ENCODE results near the gene PRSS21.

PRSS21 gene

DNA sequence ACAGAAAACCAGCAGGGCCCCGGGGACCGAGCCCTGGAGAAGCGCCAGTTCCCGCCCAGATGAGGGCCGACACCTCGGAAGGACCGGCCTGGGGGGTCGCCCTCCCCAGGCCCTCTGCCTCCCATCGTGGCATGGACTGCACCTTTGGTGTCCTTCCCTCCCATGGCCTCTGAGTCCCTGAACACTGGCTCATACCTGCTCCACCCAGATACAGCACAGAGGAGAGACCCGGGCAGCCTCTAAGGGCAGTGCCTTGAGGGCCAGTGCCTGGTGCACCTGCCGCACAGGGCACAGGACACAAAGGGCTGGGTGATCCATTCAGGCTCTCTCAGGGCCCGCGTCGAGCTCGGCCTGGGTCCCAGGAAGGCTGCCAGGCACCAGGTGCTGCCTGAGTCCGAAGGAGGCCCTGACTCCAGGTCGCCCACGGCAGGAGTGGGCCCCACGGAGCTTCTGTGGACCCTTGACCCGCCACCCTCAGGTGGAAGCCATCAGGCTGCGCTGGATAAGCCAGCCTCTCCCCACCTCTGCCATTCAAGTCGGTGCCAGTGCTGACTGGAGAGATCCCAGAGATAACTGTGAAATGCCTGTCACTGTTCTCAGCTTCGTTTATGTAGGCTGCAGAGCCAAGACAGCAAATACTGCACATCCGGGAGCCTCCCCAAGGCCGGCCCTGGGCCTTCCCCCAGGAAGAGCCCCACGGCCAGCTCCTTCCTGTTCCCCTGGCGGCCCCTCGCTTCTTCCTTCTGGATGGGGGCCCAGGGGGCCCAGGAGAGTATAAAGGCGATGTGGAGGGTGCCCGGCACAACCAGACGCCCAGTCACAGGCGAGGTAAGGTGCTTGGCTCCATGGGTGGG lies 12.7 kb downstream of the PRSS21 start, which contains the start of gene ZG16B:
TSS of gene ZG16B (plus strand) at position 803 of the 854 bp plus-strand sequence. CDS start 139 bp downstream, outside the sequence.
- no peak for TF ChIP-seq Cebpa-rat (IDR thresholded peaks at IDR 0.05)
- H3K9ac ChIP-seq, result peak within 1 kb of the TSS in 10 of 11 experiments; percentile 23 to 76 (median 62); a peak in 17 of 22 replicates
- H3K27ac ChIP-seq, result peak within 1 kb of the TSS; percentile 31 to 89 (median 60); a peak in 20 of 22 replicates
- H4K20me1 ChIP-seq, result peaks cover 0 to 6% (median 0%) of the 10 kb centered on the region in 11 experiments; a peak in 1 of 22 replicates
- H3K4me1 ChIP-seq, result peaks cover 13 to 28% (median 18%) of the 10 kb centered on the region in 10 experiments
- peak within 1 kb of the TSS in 5 of 10 experiments; percentile 35 to 54 (median 49); a peak in 11 of 20 replicates for H3K4me3 ChIP-seq
- H3K36me3 ChIP-seq, result peaks cover 0 to 4% (median 0%) of the 10 kb centered on the region in 11 experiments; a peak in 1 of 22 replicates
- H3K9me3 ChIP-seq (replicated peaks in 1 of 11), result peaks cover 0 to 13% (median 0%) of the 10 kb centered on the region in 11 experiments; a peak in 5 of 22 replicates
- H3K27me3 ChIP-seq, result no peaks in the 10 kb centered on the region
- peak within 1 kb of the TSS; percentile 53 to 95 (median 77) for H3K4me2 ChIP-seq

- H3K27ac ChIP-seq, result peak overlapping the region; percentile 31 to 89 (median 60); a peak in 20 of 22 replicates
- no peak for TF ChIP-seq Cebpa-rat (IDR thresholded peaks at IDR 0.05)
- H3K9ac ChIP-seq, result peak overlapping the region in 10 of 11 experiments; percentile 23 to 76 (median 62); a peak in 16 of 22 replicates
- peaks cover 0 to 6% (median 0%) of the 10 kb centered on the region in 11 experiments; a peak in 1 of 22 replicates for H4K20me1 ChIP-seq
- peaks cover 0 to 4% (median 0%) of the 10 kb centered on the region in 11 experiments; a peak in 1 of 22 replicates for H3K36me3 ChIP-seq
- H3K9me3 ChIP-seq (replicated peaks in 1 of 11), result peaks cover 0 to 13% (median 0%) of the 10 kb centered on the region in 11 experiments; a peak in 5 of 22 replicates
- peaks cover 13 to 28% (median 18%) of the 10 kb centered on the region in 10 experiments for H3K4me1 ChIP-seq
- H3K27me3 ChIP-seq, result no peaks in the 10 kb centered on the region
- H3K4me3 ChIP-seq, result peak overlapping the region in 5 of 10 experiments; percentile 35 to 54 (median 49); a peak in 11 of 20 replicates
- H3K4me2 ChIP-seq, result peak overlapping the region; percentile 53 to 95 (median 77)
Measured at GRCh38 chr16:2830355-2830695, 13.3 kb downstream of the PRSS21 start.

GRCh38 chr16:2831203-2831602 lies 14.2 kb downstream of the PRSS21 start:
- Histone ChIP-seq H3K4me2 (peak overlapping the region in 3 of 11 experiments; percentile 81 to 95 (median 95); a peak in 7 of 22 replicates), H3K36me3 (peaks cover 0 to 4% (median 0%) of the 10 kb centered on the region in 11 experiments; a peak in 1 of 22 replicates), H3K9me3 (replicated peaks in 1 of 11) (peaks cover 0 to 13% (median 0%) of the 10 kb centered on the region in 11 experiments; a peak in 5 of 22 replicates), H3K27me3 (no peaks in the 10 kb centered on the region), H4K20me1 (peaks cover 0 to 6% (median 0%) of the 10 kb centered on the region in 11 experiments; a peak in 1 of 22 replicates), H3K9ac (no peak overlapping the region), H3K27ac (no peak overlapping the region), H3K4me1 (peaks cover 13 to 28% (median 18%) of the 10 kb centered on the region in 10 experiments), H3K4me3 (peak overlapping the region in 1 of 10 experiments; percentile 49; a peak in 1 of 20 replicates)
- TF ChIP-seq Cebpa-rat (IDR thresholded peaks at IDR 0.05), result no peak

DNA sequence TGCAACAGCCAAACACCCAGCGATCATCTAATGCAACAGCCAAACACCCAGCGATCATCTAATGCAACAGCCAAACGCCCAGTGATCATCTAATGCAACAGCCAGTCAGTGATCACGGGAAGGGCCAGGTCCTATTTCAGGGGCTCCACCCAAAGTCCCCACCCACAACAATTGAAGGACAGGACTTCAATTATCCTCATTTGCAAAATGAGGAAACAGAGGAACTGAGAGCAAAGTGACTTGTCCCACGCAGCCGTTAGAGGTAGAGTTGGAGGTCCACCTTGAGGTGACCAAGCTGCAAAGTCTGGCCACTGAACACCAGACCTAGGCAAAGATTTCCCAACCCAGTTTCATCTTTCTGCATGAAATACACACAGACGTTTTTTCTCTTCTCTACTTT lies 16.7 kb downstream of the PRSS21 start:
- Histone ChIP-seq H3K27me3 (no peaks in the 10 kb centered on the region), H3K4me1 (peaks cover 13 to 27% (median 16%) of the 10 kb centered on the region in 10 experiments), H3K9me3 (replicated peaks in 1 of 11) (peaks cover 0 to 13% (median 0%) of the 10 kb centered on the region in 11 experiments; a peak in 5 of 22 replicates), H3K36me3 (peaks cover 0 to 4% (median 0%) of the 10 kb centered on the region in 11 experiments; a peak in 1 of 22 replicates), H3K9ac (no peak overlapping the region), H3K4me3 (no peak overlapping the region), H3K27ac (no peak overlapping the region), H3K4me2 (no peak overlapping the region), H4K20me1 (0 out of 22 replicates have a peak, but pooled peaks cover 0 to 3% (median 0%) of the 10 kb centered on the region in 11 experiments)
- no peak for TF ChIP-seq Cebpa-rat (IDR thresholded peaks at IDR 0.05)

DNA sequence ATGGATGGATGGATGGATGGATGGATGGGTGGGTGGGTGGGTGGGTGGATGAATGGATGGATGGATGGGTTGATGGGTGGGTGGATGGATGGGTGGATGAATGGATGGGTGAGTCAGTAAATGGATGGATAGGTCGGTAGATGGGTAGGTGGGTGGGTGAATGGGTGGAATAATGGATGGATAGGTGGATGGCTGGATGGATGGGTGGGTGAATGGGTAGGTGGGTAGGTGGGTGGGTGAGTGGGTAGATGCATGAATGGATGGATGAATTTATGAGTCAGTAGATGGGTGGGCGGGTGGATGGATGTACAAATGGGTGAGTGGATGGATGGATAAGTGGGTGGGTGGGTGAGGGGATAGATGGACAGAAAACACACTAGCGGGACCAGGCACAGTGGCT lies 17.9 kb downstream of the PRSS21 start:
- TF ChIP-seq Cebpa-rat (IDR thresholded peaks at IDR 0.05), result no peak
- Histone ChIP-seq H3K27ac (no peak overlapping the region), H3K9me3 (replicated peaks in 1 of 11) (peaks cover 0 to 13% (median 0%) of the 10 kb centered on the region in 11 experiments; a peak in 5 of 22 replicates), H4K20me1 (0 out of 22 replicates have a peak, but pooled peaks cover 0 to 3% (median 0%) of the 10 kb centered on the region in 11 experiments), H3K27me3 (no peaks in the 10 kb centered on the region), H3K4me3 (no peak overlapping the region), H3K4me2 (no peak overlapping the region), H3K9ac (no peak overlapping the region), H3K4me1 (peaks cover 6 to 19% (median 10%) of the 10 kb centered on the region in 10 experiments), H3K36me3 (peaks cover 0 to 4% (median 0%) of the 10 kb centered on the region in 11 experiments; a peak in 1 of 22 replicates)

DNA sequence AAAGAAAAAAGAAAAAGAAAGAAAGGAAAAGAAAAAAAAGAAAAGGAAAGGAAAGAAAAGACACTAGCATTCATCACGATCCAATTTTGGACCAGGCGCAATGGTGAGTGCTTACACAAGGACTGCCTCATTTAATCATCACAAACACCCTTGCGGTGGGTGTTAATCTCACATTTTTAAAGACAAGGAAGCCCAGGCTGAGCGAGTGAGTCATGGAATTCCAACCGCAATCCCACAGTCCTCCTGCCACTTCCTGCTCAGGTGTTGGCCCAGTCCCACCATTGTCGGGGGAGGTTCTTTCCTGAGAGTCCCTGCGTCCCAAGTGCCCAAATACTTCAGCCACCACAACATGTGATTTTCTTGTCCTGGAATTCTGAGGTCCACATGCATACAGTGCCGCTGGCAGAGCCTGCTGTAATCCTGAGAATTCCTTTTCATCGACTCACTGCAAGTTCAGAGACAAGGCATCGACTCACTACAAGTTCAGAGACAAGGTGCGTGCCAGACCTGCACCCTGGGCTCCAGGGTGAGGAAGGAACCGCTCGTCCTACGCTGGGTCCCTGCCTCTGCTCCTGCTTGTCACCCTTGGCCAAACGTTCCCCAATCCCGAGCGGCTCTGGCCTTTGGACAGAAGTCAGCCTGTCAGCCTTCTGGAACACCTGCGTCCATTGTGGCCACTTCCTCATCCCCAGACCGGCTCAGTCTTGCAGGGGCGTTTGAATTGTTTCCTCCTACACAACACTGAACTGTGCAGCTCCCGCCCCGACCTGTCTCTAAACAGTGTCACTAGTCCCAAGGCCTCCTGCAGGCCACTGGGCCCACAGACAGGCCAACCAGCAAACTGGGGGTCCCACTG lies 18.8 kb downstream of the PRSS21 start:
- Histone ChIP-seq H3K4me3 (no peak overlapping the region), H3K4me1 (peaks cover 10 to 19% (median 12%) of the 10 kb centered on the region in 10 experiments), H3K27ac (no peak overlapping the region), H3K27me3 (no peaks in the 10 kb centered on the region), H4K20me1 (0 out of 22 replicates have a peak, but pooled peaks cover 0 to 3% (median 0%) of the 10 kb centered on the region in 11 experiments), H3K36me3 (peaks cover 0 to 4% (median 0%) of the 10 kb centered on the region in 11 experiments; a peak in 1 of 22 replicates), H3K4me2 (no peak overlapping the region), H3K9ac (no peak overlapping the region), H3K9me3 (replicated peaks in 1 of 11) (peaks cover 0 to 13% (median 0%) of the 10 kb centered on the region in 11 experiments; a peak in 5 of 22 replicates)
- TF ChIP-seq Cebpa-rat (IDR thresholded peaks at IDR 0.05), result no peak

- H3K27ac ChIP-seq, result no peak overlapping the region
- H3K4me2 ChIP-seq, result no peak overlapping the region
- H4K20me1 ChIP-seq, result 0 out of 22 replicates have a peak, but pooled peaks cover 0 to 3% (median 0%) of the 10 kb centered on the region in 11 experiments
- no peak for TF ChIP-seq Cebpa-rat (IDR thresholded peaks at IDR 0.05)
- H3K27me3 ChIP-seq, result no peaks in the 10 kb centered on the region
- no peaks in the 10 kb centered on the region for H3K36me3 ChIP-seq
- H3K4me3 ChIP-seq, result no peak overlapping the region
- H3K9ac ChIP-seq, result no peak overlapping the region
- peaks cover 0 to 9% (median 0%) of the 10 kb centered on the region in 11 experiments; a peak in 5 of 22 replicates for H3K9me3 ChIP-seq (replicated peaks in 1 of 11)
- H3K4me1 ChIP-seq, result peaks cover 13 to 29% (median 22%) of the 10 kb centered on the region in 10 experiments
Measured at GRCh38 chr16:2836646-2837508, 19.8 kb downstream of the PRSS21 start.
